Epithelial cell of proximal tubule (primary cell): ENCODE data around the gene JUNB. TPM values are rescaled to one million over a fixed set of nuclear protein-coding genes. Genes with fewer than 3 reads are reported as not detected.

Source experiments
- DNase-seq: peaks from one replicate; pipeline ENCODE4 v3.0.0-alpha.2; 2011; ENCODE audit warnings: low read depth
- H3K4me3 ChIP-seq: 2 replicates; pipeline ENCODE4 v1.5.1; 2011; ENCODE audit warnings: low read depth, mild to moderate bottlenecking, low read length
- total RNA-seq: library from RNA; depleted of rRNA; stranded (reverse); fragments of >200 nt; gene quantifications from 2 replicates; pipeline ENCODE4 v1.2.3, GENCODE V29; 2015
- TF ChIP-seq, protein P1 (sequence below): conservative IDR thresholded peaks from 2 replicates; pipeline ENCODE4 v1.5.1; 2012; ENCODE audit warnings: low read depth, mild to moderate bottlenecking, low read length

The JUNB gene
- total RNA-seq, 1 donor from 2014 or later: 251 TPM

DNA sequence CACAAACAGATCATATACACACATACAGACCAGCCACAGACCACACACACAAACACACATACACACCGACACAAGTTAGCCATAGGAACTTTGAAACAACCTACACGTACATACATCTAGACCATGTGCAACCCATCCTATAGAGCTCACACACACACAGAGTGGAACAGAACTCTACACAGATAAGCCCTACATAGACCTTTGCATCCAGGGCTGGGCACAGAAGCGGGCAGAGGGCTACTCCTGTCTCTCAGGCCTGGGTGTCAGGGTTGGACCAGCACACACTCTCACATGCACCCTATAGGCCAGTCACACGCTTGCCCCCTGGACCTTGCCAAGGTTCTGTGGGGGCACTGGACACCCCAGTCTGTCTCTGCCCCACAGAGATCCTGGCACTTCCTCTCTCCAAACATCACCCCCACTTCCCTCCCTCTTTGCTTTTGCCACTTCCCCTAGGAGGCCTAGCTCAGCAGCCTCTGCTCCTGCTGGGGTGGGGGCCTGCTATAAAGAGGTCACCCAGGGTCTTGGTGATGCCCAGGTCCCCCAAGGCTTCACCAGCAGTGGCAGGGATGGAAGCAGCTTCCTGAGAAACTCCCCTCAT, 5.8 kb upstream of the JUNB start:
- DNase-seq: no peak
- TF ChIP-seq, protein P1, sequence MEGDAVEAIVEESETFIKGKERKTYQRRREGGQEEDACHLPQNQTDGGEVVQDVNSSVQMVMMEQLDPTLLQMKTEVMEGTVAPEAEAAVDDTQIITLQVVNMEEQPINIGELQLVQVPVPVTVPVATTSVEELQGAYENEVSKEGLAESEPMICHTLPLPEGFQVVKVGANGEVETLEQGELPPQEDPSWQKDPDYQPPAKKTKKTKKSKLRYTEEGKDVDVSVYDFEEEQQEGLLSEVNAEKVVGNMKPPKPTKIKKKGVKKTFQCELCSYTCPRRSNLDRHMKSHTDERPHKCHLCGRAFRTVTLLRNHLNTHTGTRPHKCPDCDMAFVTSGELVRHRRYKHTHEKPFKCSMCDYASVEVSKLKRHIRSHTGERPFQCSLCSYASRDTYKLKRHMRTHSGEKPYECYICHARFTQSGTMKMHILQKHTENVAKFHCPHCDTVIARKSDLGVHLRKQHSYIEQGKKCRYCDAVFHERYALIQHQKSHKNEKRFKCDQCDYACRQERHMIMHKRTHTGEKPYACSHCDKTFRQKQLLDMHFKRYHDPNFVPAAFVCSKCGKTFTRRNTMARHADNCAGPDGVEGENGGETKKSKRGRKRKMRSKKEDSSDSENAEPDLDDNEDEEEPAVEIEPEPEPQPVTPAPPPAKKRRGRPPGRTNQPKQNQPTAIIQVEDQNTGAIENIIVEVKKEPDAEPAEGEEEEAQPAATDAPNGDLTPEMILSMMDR: no peak

DNA sequence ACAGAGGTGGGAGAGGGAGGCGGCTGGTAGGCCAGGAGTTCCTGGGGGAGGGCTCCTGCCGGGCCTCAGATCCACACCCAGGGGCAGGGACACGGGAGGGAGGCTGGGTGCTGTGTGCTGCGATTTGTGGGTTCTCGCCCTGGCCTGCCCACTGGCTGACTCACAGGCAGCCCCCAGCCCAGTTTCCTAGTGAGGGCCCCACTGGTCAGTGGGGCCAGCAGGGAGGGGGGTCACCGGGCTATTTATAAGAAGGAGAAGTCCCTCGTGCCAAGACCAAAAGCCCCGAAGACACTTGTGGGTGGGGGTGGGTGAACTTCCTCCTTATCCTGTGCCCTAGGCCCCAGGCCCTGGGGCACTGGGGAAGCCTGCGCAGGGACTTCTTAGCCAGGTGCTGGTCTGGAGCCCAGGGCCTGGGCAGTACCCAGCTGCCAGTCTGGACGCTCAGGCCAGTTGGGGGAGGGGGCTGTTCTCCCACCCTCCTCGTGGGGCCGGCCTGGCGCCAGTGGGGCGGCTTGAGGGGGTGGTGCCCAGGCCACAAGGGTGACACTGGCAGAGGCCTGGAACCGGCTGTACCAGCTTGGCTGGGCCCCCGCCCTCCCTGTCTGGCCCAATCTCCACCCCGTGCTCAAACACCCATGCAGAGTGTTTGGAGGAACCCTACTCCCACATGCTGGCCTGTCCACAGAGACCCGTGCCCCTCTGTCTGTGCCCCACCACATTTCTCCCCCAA, 5.0 kb upstream of the JUNB start:
- no peak for DNase-seq
- TF ChIP-seq, protein P1: no peak
- H3K4me3 ChIP-seq: no peak overlapping the region

More for the DNA sequence above, 5.8 kb upstream of the JUNB start:
- no peak overlapping the region for H3K4me3 ChIP-seq

DNA sequence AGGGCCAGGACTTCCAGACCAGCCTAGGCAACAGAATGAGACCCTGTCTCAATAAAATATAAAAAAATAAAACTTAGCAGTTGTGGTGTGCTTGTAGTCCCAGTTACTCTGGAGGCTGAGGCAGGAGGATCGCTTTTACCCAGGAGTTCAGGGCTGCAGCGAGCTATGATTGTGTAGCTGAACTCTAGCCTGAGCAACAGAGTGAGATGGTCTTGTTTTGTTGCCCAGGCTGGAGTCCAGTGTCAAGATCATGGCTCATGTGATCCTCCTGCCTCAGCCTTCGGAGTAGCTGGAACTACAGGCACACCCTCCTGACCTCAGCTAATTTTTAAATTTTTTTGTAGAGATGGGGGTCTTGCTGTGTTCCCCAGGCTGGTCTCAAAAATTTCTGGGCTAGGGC, 4.3 kb upstream of the JUNB start:
- DNase-seq: no peak
- H3K4me3 ChIP-seq: no peak overlapping the region

DNA sequence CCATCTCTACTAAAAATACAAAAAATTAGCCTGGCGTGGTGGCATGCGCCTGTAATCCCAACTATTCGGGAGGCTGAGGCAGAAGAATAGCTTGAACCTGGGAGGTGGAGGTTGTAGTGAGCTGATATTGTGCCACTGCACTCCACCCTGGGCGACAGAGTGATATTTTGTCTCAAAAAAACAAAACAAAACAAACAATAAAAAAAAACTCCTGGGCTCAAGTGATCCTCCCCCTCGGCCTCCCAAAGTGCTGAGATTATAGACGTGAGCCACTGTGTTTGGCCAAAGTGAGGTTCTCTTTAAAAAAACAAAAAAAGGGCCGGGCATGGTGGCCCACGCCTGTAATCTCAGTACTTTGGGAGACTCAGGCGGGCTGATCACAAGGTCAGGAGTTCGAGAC, 3.8 kb upstream of the JUNB start:
- TF ChIP-seq, protein P1: no peak
- DNase-seq: no peak
- no peak overlapping the region for H3K4me3 ChIP-seq

More for the DNA sequence above, 4.3 kb upstream of the JUNB start:
- TF ChIP-seq, protein P1: no peak

DNA sequence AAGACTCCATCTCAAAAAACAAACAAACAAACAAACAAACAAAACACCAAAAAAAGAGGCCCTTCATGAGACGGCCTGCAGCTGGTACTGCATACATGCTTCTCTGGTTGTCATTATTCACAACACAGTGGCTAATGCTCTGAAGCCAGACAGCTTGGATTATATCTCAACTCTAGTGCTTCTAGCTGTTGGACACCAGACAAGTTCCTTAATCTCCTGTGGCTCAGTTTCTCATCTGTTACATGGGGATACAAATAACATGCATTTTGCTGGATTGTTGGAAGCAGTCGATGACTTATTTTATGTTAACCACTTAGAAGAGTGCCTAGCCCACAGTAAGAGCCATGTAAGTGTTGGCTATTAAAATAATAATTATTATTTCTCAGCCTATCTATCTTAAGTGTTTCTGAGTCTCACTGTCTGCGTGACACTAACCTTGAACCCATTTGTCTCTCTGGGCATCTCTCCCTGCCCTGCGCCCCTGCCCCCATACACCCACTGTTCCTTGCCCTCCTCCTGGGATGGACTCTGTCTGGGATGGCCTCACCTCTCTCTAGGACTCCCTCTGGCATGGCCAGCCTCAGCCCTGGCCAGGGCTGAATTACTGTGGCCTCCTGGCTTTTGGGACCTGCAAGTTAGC, 3.1 kb upstream of the JUNB start:
- TF ChIP-seq, protein P1: no peak
- peak overlapping the region; percentile 96 for H3K4me3 ChIP-seq
- no peak for DNase-seq

DNA sequence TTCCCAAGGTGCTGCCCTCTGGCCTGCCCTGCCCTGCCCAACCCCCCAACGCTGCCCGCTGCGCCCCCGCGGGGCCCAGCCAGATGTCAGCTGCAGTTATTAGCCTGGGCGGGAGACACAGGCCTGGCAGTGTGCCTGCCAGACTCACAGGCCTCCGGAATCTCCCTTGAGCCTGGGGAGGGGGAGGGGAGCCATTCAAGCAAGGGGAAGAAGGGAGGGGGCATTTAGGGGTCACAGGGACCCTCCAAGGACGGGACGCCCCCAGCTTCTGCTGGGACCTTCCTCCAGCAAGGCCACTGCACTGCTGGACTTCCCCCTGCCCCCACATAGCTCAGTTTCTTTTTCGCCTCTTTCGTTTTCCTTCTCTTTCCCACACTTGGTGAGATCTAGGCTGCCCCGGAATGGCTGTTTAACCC, 2.6 kb upstream of the JUNB start:
- TF ChIP-seq, protein P1: no peak
- peak overlapping the region; percentile 96 for H3K4me3 ChIP-seq
- no peak for DNase-seq
